GM04504 (cell line): ENCODE results near the gene ATP6V1B1.
A peak's percentile ranks its signal among the peaks of the same experiment; 100 is the strongest.

Source experiments
- DNase-seq: peaks from one replicate; pipeline ENCODE4 v3.0.0-alpha.2; 2012; ENCODE audit warnings: low read depth

Gene ATP6V1B1

DNA sequence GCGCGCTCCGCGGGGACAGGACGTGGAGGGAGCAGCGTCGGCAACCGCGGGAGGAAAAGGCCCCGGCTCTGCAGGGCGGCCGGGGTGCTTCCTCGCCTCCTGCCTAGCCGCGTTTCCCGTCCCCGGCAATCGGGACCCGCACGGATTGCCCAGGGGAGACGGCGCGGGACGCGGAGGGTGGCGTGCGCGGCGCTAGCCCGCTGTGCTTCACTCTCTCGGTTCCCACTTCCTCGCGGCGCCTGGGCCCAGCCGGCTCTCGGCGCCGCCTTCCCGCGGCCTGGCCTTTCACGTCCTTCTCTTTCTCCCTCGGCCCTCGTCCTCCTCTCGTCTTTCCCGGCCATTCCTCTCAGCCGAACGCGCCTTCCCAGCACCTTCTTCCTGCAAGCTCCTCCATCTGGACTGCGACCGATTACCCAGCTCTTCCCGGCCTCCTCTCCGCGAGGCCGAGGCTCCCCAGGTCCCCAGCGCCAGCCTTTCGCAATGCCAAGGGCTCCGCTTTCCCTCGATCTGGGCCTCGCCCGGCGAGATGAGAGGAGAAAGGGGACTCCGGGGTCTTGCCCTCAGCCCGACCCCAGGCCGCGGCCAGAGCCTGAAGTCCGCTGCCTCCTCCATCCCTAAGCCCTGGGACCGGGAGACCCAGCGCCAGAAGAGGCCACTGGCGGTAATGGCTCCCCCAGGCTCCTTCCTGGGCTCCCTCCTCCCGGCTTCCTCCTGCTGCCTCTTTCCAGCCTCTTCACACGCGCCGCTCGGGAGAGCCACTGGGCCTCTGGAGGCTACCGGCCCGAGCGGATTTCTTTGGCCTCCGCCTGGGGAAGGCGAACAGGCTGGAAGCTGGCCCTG, 34.3 kb upstream of the ATP6V1B1 start:
- DNase-seq: peak; percentile 31

DNA sequence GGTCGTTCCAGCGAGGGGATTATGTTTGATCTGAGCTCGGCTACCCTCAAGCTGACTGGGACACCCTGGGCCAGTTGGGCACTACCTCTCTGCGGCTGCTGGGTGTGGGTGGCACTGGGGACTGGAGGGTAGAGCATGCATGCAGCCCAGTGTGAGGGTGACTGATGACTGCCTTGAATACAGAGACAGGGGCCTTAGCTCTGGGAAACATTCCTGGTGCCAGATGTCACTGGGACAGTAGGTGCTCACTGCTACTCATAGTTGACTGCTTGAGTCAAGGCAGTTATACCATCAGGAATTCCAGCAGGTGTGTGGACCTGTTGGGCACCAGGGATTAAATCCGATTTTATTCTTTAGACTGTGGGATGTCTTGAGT, 33.6 kb upstream of the ATP6V1B1 start:
- no peak for DNase-seq

DNA sequence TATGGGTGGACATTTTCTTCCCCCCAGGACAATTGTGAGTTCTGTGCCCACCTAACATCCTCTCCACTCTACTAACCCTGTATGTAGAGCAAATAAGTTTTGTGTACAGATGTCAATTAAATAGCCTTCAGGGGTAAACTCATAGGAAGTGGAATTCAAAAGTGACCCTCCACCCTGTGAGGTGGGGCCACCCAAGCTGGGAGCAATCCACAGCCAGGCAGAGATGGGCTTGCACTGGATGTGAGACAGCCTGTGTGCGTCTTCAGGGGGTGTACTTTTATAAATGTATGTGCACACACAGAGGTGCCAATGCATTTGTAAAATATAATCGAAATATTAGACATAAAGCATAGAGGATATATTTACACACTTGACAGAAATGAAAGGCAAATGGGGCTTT, 33.1 kb upstream of the ATP6V1B1 start:
- no peak for DNase-seq

DNA sequence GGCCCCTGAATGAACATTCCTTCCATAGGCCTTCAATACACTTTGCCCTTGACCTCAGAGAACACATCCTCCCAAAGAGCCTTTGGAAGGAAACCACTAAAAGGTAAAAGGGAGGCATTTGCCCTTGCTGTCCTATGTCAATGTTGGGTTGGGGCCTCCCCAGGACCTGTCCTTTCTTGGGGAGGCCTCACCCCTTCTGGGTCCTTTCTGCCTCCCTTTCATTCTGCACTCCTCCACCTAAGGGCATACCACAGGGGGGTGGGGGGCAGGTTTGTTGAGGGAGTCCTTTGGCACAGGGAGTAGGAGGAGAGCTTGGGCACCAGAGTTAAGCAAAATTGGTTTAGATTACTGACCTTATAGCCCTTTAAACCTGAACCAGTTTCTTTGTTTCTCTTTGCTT, 32.5 kb upstream of the ATP6V1B1 start:
- DNase-seq: no peak

DNA sequence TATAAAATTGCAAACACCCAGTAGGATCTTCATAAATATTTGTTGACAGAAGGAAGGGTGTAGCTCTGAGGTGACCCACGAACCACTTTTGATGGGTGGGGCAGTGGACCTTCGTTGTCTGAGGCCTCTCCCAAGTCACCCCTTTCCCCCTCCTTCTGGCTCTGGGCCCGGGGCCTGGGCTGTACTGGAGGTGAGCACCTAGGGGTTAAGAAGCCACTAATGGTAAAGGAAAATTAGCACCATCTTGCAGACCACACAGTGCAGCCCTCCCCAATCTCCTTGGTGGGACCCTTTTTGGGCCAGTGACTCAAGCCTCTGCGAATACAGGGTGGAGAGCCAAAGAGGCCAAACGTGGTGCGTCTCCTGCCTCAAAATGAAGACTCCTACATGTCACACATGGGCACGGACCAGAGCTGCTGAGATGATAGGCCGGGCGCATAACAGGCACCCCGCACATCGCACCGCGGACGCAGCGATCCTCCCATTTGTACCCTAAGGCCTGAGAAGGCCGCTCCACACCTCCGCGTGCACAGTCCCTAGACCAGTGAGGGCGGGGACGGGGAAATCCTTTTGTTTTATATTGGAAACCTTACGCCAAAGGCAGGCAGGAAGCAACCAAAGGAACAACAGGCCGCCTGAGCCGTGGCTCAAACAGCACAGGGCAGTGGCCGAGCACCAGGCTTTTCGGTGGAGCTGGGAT, 31.9 kb upstream of the ATP6V1B1 start:
- no peak for DNase-seq

DNA sequence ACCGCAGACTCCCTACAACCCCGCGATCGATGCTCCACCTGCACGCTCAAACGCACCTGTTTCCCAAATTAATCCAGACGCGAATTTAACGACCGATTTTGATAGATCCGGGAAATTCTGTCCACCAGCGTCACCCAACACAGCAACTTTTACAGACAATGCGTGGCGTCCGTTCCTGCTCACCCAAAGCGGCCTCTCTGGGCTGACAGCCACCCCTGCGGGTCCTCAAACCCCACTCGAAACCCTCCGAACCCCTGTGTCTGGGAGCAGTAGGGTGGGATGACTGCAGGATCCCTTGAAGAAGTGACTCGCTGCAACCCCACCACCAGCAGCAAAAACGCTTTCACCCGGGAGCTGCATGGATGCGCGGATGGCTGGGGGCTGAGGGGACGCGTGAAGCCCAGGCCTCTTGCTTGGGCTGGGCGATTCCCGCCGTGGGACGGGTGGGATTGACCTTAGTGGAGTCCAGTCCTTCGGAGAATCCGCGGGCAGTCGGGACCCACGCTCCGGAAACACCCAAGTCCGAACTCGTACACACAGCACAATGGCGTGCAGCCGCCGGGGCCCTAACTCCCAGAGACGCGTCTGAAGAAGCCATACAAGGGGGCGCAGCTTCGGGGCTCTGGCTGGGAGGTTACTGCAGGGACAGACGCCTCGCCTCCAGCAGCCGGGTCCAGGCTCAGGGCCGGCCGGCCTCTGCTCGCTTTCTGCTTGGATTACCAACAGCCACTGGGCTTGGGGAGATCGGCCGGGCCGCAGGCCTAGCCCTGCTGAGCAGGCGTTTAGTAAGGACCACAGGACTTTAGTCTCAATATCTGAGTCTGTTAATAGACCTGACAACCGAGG, 31.1 kb upstream of the ATP6V1B1 start:
- no peak for DNase-seq

DNA sequence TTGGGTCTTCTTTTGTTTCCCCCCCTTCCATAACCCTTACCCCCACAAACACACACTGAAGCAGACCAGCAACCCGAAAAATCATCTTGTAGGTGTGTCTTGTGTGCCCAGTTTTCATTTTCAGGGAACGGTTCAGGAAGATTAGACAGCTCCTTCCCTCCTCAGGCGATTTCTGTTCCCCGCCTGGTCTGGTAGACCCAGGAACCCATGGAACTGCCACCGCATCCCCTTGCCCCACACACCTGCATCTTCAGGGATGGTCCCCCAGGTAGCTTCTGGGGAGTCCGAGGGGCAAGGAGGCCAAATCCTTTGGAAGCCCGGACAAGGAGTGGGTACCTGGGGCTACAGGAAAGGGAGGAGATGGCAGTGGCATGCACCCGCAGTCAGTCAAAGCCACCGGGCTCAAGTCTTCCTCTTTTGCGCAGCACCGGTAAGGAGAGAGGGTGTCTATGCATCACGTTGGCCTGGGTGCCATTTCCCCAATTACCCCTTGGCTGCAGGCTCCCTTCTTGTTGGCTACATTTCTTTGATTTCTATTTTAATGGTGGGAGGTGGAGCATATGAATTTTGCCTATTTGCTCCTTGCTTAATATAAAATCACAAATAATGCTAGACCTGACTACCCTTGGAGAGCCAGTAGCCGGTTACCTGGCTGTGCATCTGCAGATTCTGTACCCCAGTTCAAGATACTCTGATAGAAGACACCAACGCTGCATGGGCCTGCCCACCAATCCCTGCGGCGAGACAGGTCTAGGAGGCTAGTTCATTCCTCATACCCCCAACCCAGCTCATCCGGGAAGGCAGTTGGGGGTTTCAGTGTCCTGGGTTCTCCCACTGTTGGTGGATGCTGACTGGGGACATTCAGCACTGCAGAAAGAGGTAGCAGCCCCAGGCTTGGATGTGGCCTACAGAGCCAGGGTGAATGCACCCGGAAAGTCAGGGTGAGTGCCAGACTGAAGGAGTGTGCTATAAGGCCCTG, 30.0 kb upstream of the ATP6V1B1 start:
- no peak for DNase-seq

DNA sequence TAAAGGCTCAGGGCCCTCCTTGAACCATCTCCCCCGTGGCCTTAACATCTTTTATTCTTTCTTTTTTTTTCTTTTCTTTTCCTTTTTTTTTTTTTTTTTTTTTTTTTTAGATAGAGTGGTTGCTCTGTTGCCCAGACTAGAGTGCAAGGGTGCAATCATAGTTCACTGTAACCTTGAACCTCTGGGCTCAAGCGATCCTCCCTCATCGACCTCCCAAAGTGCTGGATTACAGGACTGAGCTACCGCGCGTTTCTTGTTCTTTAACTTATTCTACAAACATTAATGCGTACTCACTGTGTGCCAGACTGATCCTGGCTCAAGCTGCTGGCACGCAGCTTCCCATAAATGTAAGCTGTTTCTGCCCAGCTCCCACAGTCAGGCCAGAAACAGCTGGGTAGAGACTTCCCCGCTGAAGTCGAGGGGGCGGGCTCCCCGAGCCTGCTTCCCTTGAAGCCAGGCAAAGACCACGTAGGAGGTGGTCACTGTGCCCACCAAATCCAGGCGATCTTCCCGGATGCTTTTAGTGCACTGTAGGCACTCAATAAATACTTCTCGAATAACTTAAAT, 29.2 kb upstream of the ATP6V1B1 start:
- no peak for DNase-seq

DNA sequence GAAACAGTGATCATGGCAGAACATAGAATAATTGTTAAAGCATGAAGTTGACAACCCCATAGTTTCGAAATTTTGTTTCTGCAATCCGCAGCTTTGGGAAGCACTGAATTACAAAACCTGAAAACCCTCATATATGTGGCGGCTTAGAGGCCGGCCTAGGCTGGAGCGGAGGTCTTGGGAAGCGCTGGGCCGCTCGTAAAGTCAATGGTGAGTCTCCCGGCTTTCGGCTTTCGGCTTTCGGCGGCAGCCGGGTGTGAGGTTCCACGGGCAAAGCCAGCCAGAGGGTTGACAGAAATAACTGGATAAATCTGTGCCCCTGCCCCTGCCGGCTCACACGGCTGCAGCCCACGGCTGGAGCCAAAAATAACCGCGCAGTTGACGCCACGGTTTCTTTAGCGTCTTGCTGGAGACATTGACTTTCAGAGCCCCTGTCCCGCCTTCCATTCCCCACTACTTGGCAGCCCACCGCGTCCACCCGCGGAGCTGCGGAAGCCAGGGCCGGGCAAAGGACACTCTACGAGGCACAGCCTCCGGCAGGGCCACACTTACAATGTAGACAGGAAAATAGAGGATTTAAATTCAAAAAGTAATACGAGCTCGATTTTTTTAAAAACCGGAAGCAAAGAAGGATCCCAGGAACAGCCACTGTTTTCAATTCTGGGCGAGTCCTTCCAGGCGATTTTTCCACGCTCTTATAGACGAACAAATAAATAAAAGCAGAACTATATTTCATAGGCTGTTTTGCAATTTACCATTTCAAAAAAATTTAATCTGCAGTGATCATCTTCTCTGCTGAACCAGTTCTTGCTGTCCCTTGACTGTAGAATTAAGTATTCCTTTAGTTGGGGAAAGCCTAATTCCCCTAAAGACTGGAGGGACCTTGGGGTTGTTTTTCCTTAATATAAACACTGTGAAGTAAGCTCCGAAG, 28.3 kb upstream of the ATP6V1B1 start:
- DNase-seq: no peak

DNA sequence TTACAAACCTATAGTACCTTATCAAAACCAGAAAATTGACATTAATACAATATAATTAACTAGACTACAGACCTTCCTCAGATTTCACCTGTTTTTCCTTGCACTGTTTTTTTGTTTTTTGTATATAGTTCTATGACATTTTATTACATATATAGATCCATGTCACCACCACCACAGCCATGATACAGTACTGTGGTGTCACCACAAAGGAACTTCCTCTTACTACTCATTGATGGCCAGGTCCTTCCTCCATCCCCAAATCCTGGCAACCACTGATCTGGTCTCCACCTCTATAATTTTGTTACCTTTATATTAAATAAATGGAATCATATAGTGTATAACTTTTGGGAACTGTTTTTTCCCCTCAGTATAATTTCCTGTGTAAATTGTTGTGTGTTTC, 19.4 kb upstream of the ATP6V1B1 start:
- no peak for DNase-seq

DNA sequence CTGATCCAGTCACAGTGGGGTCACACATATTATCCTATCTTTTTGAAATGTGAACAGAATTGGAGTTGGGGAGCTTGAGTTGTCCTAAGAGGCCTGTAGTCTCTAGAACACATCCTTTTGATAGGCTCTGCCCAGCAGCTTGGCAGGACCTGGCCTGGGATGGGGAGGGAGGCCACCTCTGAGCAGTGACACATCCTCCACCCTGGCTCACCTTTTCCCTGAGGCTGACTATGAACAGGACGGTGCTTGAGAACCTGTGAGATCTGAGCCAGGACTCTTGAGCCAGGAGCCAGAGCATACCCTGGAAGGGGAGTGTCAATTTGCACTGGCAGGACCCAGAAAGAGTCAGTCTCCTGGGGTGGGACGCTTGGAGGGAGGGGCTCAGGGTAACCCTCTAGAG, 17.7 kb upstream of the ATP6V1B1 start:
- no peak for DNase-seq

DNA sequence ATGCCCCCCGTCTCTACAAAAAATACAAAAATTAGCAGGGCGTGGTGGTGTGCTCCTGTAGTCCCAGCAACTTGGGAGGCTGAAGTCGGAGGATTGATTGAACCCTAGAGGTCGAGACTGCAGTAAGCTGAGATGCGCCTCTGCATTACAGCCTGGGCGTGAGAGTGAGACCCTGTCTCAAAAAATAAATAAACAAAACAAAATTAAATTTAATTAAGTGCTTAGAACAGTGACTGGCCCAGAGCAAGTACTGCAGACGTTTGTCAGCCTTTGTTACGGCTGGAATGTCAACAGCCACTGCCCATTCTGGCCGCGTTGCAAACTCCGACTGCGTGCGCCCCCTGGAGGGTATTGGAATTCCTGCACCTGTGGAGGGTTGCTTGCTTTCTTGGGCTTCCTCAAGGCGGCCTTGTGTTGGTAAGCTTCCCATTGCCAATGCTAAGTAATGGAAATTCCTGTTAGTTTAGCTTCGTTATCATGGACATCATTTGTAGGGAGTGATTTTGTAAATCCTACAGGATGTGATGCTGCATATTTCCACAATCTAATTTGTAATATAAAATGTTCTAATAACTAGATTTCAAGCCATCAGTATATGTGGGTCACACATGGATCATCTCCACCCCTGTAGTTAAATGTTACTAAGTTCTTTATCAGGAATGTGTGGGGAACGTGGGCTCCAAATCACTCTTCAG, 15.9 kb upstream of the ATP6V1B1 start:
- peak; percentile 62 for DNase-seq

DNA sequence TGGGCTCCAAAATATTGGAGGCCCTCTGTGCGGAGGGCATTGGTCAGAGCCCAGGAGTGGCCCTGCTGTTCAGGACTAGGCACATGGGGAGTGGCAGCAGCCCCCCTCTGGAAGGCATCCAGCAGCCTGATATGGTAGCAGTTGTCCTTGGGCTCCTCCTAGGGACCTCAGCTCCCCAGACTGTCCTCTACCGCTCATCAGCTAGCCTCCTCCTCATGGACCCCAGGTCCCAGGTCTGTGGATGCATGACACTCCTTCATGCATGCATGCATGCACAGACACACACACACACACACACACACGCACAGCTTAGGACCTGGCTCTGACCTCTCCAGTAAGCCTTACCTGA, 15.4 kb upstream of the ATP6V1B1 start:
- DNase-seq: no peak

DNA sequence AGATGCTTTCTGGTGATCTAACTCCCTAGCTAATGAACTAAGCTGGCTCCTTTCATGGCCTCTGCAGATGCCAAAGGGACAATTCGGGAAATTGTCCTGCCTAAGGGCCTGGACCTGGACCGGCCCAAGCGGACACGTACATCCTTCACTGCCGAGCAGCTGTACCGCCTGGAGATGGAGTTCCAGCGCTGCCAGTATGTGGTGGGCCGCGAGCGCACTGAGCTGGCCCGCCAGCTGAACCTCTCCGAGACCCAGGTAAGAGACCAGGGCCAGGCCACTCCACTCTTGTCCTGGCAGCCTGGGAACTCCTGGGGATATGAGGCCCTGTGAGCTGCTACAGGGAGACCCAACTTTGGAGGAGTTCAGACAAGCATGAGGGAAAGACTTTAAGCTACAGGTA, 14.7 kb upstream of the ATP6V1B1 start:
- DNase-seq: no peak

DNA sequence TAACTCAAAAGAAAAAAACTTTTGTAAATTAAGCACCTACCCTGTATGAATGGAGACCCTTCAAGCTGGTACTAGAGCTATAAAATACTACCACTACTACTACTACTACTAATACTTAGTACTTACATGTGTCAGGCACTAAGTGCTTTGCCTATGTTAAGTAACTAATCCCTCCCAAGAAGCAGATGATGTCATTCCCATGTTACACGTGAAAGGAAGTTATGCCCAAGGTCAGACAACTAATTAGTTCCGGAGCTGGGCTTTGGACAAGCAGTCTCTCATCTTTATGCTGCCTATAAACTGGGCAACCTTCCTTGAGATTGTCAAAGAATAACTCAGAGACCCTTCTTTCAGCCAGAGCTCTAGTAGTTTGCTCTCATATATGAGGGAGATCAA, 13.9 kb upstream of the ATP6V1B1 start:
- DNase-seq: no peak

DNA sequence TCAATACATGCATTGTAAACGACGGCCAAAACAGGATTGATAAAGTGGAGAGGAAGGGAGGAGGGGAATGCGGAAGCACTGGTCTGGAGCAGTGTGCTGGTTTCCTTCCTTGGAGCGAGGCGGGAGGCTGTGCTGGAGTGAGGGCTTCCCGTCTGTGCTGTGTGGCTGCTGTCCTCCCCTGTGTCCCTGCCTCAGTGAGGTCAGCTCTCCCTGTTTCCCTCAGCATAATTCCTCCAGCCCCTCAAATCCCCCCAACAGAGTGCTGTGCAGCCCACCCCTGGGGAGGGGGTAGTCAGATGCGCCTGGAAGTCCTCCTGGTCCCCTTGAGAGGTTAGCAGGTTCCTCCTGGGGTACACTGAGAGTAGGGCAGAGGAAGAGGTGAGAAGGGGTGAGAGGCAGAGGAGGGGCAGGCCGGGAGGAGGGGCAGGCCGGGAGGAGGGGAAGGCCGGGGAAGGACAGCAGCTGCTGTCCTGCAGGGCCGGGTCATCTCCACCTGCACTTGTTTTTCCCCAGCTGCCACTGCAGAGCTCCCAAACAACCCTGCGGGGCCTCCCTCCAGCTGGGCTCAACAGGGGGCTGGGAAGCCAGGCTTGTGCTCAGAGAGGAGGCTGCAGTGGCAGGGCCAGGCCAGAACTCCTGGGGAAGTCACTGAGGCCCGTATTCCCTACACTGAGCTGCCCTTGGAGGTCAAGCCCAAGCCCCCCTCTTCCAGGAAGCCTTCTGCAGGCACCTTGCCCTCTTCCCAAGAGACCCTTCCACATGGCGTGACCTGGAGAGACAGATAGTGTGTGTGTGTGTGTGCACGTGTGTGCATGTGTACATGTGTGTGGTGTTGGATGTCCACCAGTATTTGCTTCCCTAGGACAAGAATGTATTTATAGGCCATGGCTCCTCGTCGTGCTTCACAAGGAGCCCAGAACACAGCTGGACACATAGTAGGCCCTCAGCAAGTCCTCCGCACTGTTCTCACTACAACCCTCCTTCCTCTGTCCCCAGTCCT, 13.2 kb upstream of the ATP6V1B1 start:
- no peak for DNase-seq

DNA sequence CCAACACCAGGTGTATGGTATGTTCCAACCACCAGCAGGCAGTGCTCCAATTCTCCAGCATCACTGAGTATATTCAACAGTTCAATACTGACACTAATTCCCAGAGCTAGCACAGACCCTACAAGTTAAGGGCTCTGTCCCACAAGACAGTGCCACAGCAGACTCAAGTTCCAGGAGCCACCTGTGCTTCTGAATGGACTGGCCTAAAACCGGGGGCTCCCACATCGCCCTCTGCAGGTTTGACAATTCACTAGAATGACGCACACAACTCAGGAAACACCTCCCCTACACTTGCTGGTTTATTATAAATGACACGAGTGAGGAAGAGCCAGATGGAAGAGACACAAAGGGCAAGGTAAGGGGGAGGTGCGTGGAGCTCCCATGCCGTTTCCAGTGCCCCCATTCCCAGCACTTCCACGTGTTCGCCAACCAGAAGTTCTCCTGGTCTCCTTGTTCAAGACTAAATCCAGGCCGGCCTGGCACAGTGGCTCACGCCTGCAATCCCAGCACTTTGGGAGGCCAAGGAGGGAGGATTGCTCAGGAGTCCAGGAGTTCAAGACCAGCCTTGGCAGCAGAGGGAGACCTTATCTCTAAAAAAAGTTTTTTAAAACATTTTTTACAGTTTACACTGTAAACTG, 12.2 kb upstream of the ATP6V1B1 start:
- no peak for DNase-seq

DNA sequence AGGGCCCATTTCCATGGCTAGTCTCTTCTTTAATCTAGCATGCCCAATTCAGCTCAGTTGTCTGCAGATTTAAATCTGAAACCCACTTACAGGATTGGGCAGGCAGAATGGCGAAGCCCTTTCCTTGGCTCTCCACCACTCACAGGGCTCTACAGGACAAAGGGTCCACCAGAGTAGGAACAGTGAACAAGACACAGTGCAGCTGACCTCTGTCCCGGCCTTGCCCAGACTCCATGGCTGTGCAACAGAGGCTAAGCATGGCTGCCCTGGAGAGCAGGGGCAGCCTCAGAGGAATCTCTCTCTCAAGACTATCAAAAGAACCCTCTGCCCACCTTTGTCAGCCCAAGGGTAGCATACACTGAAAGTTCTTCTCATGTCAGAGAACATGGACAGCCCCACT, 9.7 kb upstream of the ATP6V1B1 start:
- no peak for DNase-seq
